WTC11 (cell line): ENCODE data around the gene CCDC8. TPM values are rescaled to one million over a fixed set of nuclear protein-coding genes. Genes with fewer than 3 reads are reported as not detected.

ENCODE experiments used
- ATAC-seq: fragments of 200-7000 bp; cut with Tn5 transposase; 2 replicates; pipeline ENCODE4 v1.10.0; 2021; ENCODE audit warnings: mild to moderate bottlenecking, moderate library complexity
- CTCF ChIA-PET: fragments of 300-600 bp; sonication (Branson Sonifier 250); formaldehyde crosslinking; loops from one replicate; lab custom pipeline; 2021; ENCODE audit warnings: antibody characterized with exemption; lab: Charles Lee
- POLR2A ChIA-PET: fragments of 350-600 bp; sonication (Branson Sonifier 250); formaldehyde crosslinking; loops from one replicate; lab custom pipeline; 2021; ENCODE audit warnings: antibody characterized with exemption; lab: Charles Lee
- DNase-seq: peaks from one replicate; pipeline ENCODE4 v3.0.0; 2021; ENCODE audit warnings: low spot score
- H3K27ac Mint-ChIP-seq: 2 replicates; pipeline ENCODE4 v1.8.0; 2021; ENCODE audit warnings: mixed read lengths
- H3K27me3 Mint-ChIP-seq: 2 replicates; pipeline ENCODE4 v1.8.0; 2021; ENCODE audit warnings: low read depth, mild to moderate bottlenecking, moderate library complexity, mixed read lengths
- H3K36me3 Mint-ChIP-seq: 2 replicates; pipeline ENCODE4 v1.8.0; 2021; ENCODE audit warnings: mixed read lengths
- H3K4me1 Mint-ChIP-seq: 2 replicates; pipeline ENCODE4 v1.8.0; 2022; ENCODE audit warnings: mixed read lengths
- H3K4me3 Mint-ChIP-seq: 2 replicates; pipeline ENCODE4 v1.8.0; 2021; ENCODE audit warnings: mild to moderate bottlenecking, moderate library complexity, mixed read lengths
- H3K9me3 Mint-ChIP-seq: 2 replicates; pipeline ENCODE4 v1.8.0; 2021; ENCODE audit warnings: mixed read lengths
- ATF3 ChIP-seq: sonication (generic); formaldehyde crosslinking; conservative IDR thresholded peaks from 2 replicates; pipeline ENCODE4 v1.8.1; 2022; ENCODE audit warnings: mild to moderate bottlenecking, missing genetic modification reagents
- ELF4 ChIP-seq: sonication (generic); formaldehyde crosslinking; IDR thresholded peaks from 2 replicates; pipeline ENCODE4 v1.8.1; 2022; ENCODE audit warnings: low read depth, mild to moderate bottlenecking, moderate library complexity, missing genetic modification reagents
- ESRRA ChIP-seq: sonication (generic); formaldehyde crosslinking; IDR thresholded peaks from 2 replicates; pipeline ENCODE4 v1.8.1; 2022; ENCODE audit warnings: mild to moderate bottlenecking, missing genetic modification reagents, borderline replicate concordance
- NFE2L1 ChIP-seq: sonication (generic); formaldehyde crosslinking; IDR thresholded peaks from 2 replicates; pipeline ENCODE4 v1.8.1; 2023; ENCODE audit warnings: missing genetic modification reagents
- RELA ChIP-seq: sonication (generic); formaldehyde crosslinking; IDR thresholded peaks from 2 replicates; pipeline ENCODE4 v1.8.1; 2022; ENCODE audit warnings: missing genetic modification reagents, mild to moderate bottlenecking, borderline replicate concordance
- SOX15 ChIP-seq: fragments of 250-450 bp; sonication (Bioruptor Pico); IDR thresholded peaks from 2 replicates; pipeline ENCODE4 v1.9.0; 2021; ENCODE audit warnings: mild to moderate bottlenecking
- TCF7 ChIP-seq: sonication (generic); formaldehyde crosslinking; IDR thresholded peaks from 2 replicates; pipeline ENCODE4 v1.8.0; 2022; ENCODE audit warnings: mild to moderate bottlenecking, low read depth, missing genetic modification reagents, moderate library complexity
- TP53 ChIP-seq: sonication (generic); formaldehyde crosslinking; IDR thresholded peaks from 2 replicates; pipeline ENCODE4 v1.8.1; 2023; ENCODE audit warnings: mild to moderate bottlenecking, missing genetic modification reagents
- ZBTB21 ChIP-seq: sonication (generic); formaldehyde crosslinking; IDR thresholded peaks from 2 replicates; pipeline ENCODE4 v1.8.1; 2023; ENCODE audit warnings: mild to moderate bottlenecking, missing genetic modification reagents, borderline replicate concordance
- ZNF423 ChIP-seq: fragments of 250-450 bp; sonication (Bioruptor Pico); IDR thresholded peaks from 2 replicates; pipeline ENCODE4 v2.1.2; 2022; ENCODE audit warnings: mild to moderate bottlenecking, moderate library complexity
- ZNF425 ChIP-seq: fragments of 250-450 bp; sonication (Bioruptor Pico); conservative IDR thresholded peaks from 2 replicates; pipeline ENCODE4 v1.9.0; 2021; ENCODE audit warnings: mild to moderate bottlenecking
- total RNA-seq: library from RNA; stranded (reverse); gene quantifications from 3 replicates; pipeline ENCODE4 v1.2.3, GENCODE V29; 2021
- TF ChIP-seq, protein P1 (sequence below): sonication (generic); formaldehyde crosslinking; IDR thresholded peaks from 2 replicates; pipeline ENCODE4 v1.8.1; 2023; ENCODE audit warnings: mild to moderate bottlenecking, missing genetic modification reagents, borderline replicate concordance
- TF ChIP-seq, protein P2 (sequence below): fragments of 250-450 bp; sonication (Bioruptor Pico); IDR thresholded peaks from 2 replicates; pipeline ENCODE4 v1.8.0; 2021; ENCODE audit warnings: mild to moderate bottlenecking
- TF ChIP-seq, protein P3 (sequence below): sonication (generic); formaldehyde crosslinking; IDR thresholded peaks from 2 replicates; pipeline ENCODE4 v1.8.0; 2022; ENCODE audit warnings: mild to moderate bottlenecking, missing genetic modification reagents
- TF ChIP-seq, protein P4 (sequence below): fragments of 200-600 bp; IDR thresholded peaks from 2 replicates; pipeline ENCODE4 v1.8.0; 2022; ENCODE audit warnings: antibody characterized with exemption

The CCDC8 gene
- total RNA-seq, 1 experiment from 2014 or later: 25.7 TPM

GRCh38 chr19:46380690-46381089 lies 32.7 kb downstream of the CCDC8 start:
- ChIA-PET CTCF (no interaction called here), POLR2A (no interaction called here)
- H3K36me3 Mint-ChIP-seq: peaks cover 70% of the 10 kb centered on the region
- no peaks in the 10 kb centered on the region for H3K27me3 Mint-ChIP-seq
- ATAC-seq: no peak
- TF ChIP-seq ZNF423 (no peak), TP53 (CRISPR knock-in tag) (no peak)
- TF ChIP-seq, protein P1, sequence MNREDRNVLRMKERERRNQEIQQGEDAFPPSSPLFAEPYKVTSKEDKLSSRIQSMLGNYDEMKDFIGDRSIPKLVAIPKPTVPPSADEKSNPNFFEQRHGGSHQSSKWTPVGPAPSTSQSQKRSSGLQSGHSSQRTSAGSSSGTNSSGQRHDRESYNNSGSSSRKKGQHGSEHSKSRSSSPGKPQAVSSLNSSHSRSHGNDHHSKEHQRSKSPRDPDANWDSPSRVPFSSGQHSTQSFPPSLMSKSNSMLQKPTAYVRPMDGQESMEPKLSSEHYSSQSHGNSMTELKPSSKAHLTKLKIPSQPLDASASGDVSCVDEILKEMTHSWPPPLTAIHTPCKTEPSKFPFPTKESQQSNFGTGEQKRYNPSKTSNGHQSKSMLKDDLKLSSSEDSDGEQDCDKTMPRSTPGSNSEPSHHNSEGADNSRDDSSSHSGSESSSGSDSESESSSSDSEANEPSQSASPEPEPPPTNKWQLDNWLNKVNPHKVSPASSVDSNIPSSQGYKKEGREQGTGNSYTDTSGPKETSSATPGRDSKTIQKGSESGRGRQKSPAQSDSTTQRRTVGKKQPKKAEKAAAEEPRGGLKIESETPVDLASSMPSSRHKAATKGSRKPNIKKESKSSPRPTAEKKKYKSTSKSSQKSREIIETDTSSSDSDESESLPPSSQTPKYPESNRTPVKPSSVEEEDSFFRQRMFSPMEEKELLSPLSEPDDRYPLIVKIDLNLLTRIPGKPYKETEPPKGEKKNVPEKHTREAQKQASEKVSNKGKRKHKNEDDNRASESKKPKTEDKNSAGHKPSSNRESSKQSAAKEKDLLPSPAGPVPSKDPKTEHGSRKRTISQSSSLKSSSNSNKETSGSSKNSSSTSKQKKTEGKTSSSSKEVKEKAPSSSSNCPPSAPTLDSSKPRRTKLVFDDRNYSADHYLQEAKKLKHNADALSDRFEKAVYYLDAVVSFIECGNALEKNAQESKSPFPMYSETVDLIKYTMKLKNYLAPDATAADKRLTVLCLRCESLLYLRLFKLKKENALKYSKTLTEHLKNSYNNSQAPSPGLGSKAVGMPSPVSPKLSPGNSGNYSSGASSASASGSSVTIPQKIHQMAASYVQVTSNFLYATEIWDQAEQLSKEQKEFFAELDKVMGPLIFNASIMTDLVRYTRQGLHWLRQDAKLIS (CRISPR knock-in tag): no peak
- H3K27ac Mint-ChIP-seq: peak overlapping the region; percentile 69; the same call in 1 of the 2 replicates
- no peaks in the 10 kb centered on the region for H3K9me3 Mint-ChIP-seq
- no peak overlapping the region for H3K4me3 Mint-ChIP-seq
- no peak for DNase-seq
- H3K4me1 Mint-ChIP-seq: no peaks in the 10 kb centered on the region

DNA sequence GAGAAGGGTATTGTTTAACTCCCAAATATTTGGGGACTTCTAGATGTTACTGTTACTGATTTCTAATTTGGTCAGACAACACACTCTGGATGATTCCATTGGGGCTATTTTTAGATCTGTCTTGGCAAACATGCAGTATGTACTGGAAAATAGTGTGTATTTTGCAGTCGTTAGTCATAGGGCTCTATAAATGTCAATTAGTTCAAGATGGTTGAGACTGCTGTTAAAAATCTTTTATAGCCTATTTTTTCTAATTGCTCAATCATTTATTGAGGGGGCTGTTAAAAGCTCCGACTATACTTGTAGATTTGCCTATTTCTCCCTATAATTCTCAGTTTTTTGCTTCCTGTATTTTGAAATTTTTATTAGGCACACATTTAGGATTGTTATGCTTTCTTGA lies 35.1 kb downstream of the CCDC8 start:
- Mint-ChIP-seq H3K36me3 (peaks cover 63% of the 10 kb centered on the region), H3K4me3 (no peak overlapping the region), H3K27ac (no peak overlapping the region), H3K9me3 (no peaks in the 10 kb centered on the region), H3K27me3 (no peaks in the 10 kb centered on the region), H3K4me1 (peaks cover 15% of the 10 kb centered on the region)
- no peak for TF ChIP-seq NFE2L1 (CRISPR knock-in tag)
- TF ChIP-seq ZNF425 (CRISPR knock-in tag): no peak
- TF ChIP-seq ELF4: no peak
- no peak for TF ChIP-seq ESRRA (CRISPR knock-in tag)
- TF ChIP-seq, protein P2, sequence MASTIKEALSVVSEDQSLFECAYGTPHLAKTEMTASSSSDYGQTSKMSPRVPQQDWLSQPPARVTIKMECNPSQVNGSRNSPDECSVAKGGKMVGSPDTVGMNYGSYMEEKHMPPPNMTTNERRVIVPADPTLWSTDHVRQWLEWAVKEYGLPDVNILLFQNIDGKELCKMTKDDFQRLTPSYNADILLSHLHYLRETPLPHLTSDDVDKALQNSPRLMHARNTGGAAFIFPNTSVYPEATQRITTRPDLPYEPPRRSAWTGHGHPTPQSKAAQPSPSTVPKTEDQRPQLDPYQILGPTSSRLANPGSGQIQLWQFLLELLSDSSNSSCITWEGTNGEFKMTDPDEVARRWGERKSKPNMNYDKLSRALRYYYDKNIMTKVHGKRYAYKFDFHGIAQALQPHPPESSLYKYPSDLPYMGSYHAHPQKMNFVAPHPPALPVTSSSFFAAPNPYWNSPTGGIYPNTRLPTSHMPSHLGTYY (CRISPR knock-in tag): no peak
- no peak for TF ChIP-seq ATF3 (CRISPR knock-in tag)
- TF ChIP-seq, protein P3, sequence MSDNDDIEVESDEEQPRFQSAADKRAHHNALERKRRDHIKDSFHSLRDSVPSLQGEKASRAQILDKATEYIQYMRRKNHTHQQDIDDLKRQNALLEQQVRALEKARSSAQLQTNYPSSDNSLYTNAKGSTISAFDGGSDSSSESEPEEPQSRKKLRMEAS: no peak
- TF ChIP-seq, protein P4, sequence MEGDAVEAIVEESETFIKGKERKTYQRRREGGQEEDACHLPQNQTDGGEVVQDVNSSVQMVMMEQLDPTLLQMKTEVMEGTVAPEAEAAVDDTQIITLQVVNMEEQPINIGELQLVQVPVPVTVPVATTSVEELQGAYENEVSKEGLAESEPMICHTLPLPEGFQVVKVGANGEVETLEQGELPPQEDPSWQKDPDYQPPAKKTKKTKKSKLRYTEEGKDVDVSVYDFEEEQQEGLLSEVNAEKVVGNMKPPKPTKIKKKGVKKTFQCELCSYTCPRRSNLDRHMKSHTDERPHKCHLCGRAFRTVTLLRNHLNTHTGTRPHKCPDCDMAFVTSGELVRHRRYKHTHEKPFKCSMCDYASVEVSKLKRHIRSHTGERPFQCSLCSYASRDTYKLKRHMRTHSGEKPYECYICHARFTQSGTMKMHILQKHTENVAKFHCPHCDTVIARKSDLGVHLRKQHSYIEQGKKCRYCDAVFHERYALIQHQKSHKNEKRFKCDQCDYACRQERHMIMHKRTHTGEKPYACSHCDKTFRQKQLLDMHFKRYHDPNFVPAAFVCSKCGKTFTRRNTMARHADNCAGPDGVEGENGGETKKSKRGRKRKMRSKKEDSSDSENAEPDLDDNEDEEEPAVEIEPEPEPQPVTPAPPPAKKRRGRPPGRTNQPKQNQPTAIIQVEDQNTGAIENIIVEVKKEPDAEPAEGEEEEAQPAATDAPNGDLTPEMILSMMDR: no peak
- TF ChIP-seq RELA: no peak
- no peak for TF ChIP-seq TCF7
- TF ChIP-seq SOX15 (CRISPR knock-in tag): no peak
- no peak for TF ChIP-seq ZBTB21 (CRISPR knock-in tag)
- DNase-seq: no peak
- POLR2A ChIA-PET: interaction anchor here (0.5 kb wide), 1 partner anchor 686 kb away, joined by 6 read pairs; no protein-coding TSS in a partner anchor
- ATAC-seq: no peak
- CTCF ChIA-PET: interaction anchor here (0.9 kb wide), 1 partner anchor 10 kb away, joined by 3 read pairs; no protein-coding TSS in a partner anchor
